SU-DHL-6 (cell line): ENCODE measurements around the gene NIF3L1.

Source experiments
- H2AFZ ChIP-seq: fragments of 200-600 bp; sonication (generic); 2 replicates; pipeline ENCODE4 v1.6.1; 2014; ENCODE audit warnings: low read depth, mild to moderate bottlenecking, moderate library complexity, mixed read lengths, antibody characterized with exemption, low read length; ENCODE audit not compliant: severe bottlenecking
- H3F3A ChIP-seq: fragments of 200-600 bp; shearing (Covaris generic); 2 replicates; pipeline ENCODE4 v1.6.0; 2016; ENCODE audit warnings: antibody characterized with exemption, mild to moderate bottlenecking; ENCODE audit not compliant: insufficient read depth
- H3K27ac ChIP-seq: fragments of 200-600 bp; sonication (generic); 2 replicates; pipeline ENCODE4 v1.5.1; 2016; ENCODE audit warnings: low read depth, mild to moderate bottlenecking, low read length, moderate library complexity, mixed read lengths
- H3K27me3 ChIP-seq: fragments of 200-600 bp; sonication (generic), shearing (Covaris generic); 2 replicates; pipeline ENCODE4 v1.6.0; 2014; ENCODE audit warnings: mild to moderate bottlenecking, low read length
- H3K36me3 ChIP-seq: fragments of 200-600 bp; sonication (generic); 2 replicates; pipeline ENCODE4 v1.6.1; 2014; ENCODE audit warnings: mild to moderate bottlenecking, low read length, mixed read lengths
- H3K4me2 ChIP-seq: fragments of 300-600, 200-600 bp; shearing (Covaris generic), sonication (generic); 2 replicates; pipeline ENCODE4 v1.6.0; 2014; ENCODE audit warnings: low read length, low read depth, mild to moderate bottlenecking; ENCODE audit not compliant: poor library complexity, severe bottlenecking
- H3K4me3 ChIP-seq: fragments of 200-600 bp; sonication (generic); 2 replicates; pipeline ENCODE4 v1.5.1; 2014; ENCODE audit warnings: antibody characterized with exemption, low read length, mild to moderate bottlenecking, mixed read lengths; ENCODE audit not compliant: insufficient read depth, poor library complexity, severe bottlenecking
- H3K79me2 ChIP-seq: fragments of 200-600 bp; sonication (generic); 2 replicates; pipeline ENCODE4 v1.6.1; 2014; ENCODE audit warnings: mild to moderate bottlenecking, low read length, moderate library complexity; ENCODE audit not compliant: insufficient read depth
- H3K9ac ChIP-seq: fragments of 200-600 bp; sonication (generic); 2 replicates; pipeline ENCODE4 v1.7.0; 2014; ENCODE audit warnings: mild to moderate bottlenecking, low read length
- H3K9me2 ChIP-seq: fragments of 200-600 bp; sonication (generic); replicated peaks from 2 replicates; pipeline ENCODE4 v1.6.1; 2014; ENCODE audit warnings: low read length; ENCODE audit not compliant: insufficient read depth
- H3K9me3 ChIP-seq: fragments of 200-600 bp; sonication (generic); 2 replicates; pipeline ENCODE4 v1.6.1; 2014; ENCODE audit warnings: low read length, mixed read lengths; ENCODE audit not compliant: insufficient read depth
- H4K20me1 ChIP-seq: fragments of 200-600 bp; sonication (generic); 2 replicates; pipeline ENCODE4 v1.6.1; 2014; ENCODE audit warnings: low read depth, mild to moderate bottlenecking, antibody characterized with exemption, low read length, moderate library complexity, mixed read lengths
- CTCF ChIP-seq: fragments of 200-600 bp; sonication (generic); IDR thresholded peaks from one replicate; pipeline ENCODE4 v1.5.1; 2017; ENCODE audit warnings: antibody characterized with exemption, mild to moderate bottlenecking, low read length, moderate library complexity; ENCODE audit not compliant: insufficient read depth, poor library complexity, severe bottlenecking
- EZH2phosphoT487 ChIP-seq: fragments of 200-600 bp; sonication (generic), shearing (Covaris generic); conservative IDR thresholded peaks from 2 replicates; pipeline ENCODE4 v1.6.1; 2018; ENCODE audit warnings: mild to moderate bottlenecking, antibody characterized with exemption, low read length, moderate library complexity, mixed read lengths

Gene NIF3L1

GRCh38 chr2:200852605-200853004 is 36.6 kb upstream of the NIF3L1 start:
- Histone ChIP-seq H2AFZ (no peak overlapping the region), H3K9ac (no peak overlapping the region), H3K9me3 (no peaks in the 10 kb centered on the region), H3F3A (peaks cover 74% of the 10 kb centered on the region), H3K27me3 (no peaks in the 10 kb centered on the region), H3K36me3 (peaks cover 44% of the 10 kb centered on the region), H3K4me3 (no peak overlapping the region), H4K20me1 (peaks cover 7% of the 10 kb centered on the region), H3K4me2 (no peak overlapping the region), H3K79me2 (peaks cover 14% of the 10 kb centered on the region), H3K27ac (no peak overlapping the region), H3K9me2 (no peaks in the 10 kb centered on the region)
- TF ChIP-seq CTCF: no peak
- no peak for TF ChIP-seq EZH2phosphoT487

GRCh38 chr2:200856806-200857205 is 32.4 kb upstream of the NIF3L1 start:
- TF ChIP-seq CTCF: no peak
- TF ChIP-seq EZH2phosphoT487: no peak
- H3K4me2 ChIP-seq: no peak overlapping the region
- H3K79me2 ChIP-seq: peaks cover 56% of the 10 kb centered on the region
- H4K20me1 ChIP-seq: peaks cover 36% of the 10 kb centered on the region
- H3K27me3 ChIP-seq: no peaks in the 10 kb centered on the region
- H3K9me2 ChIP-seq: no peaks in the 10 kb centered on the region
- H3K9ac ChIP-seq: no peak overlapping the region
- peaks cover 83% of the 10 kb centered on the region for H3K36me3 ChIP-seq
- H2AFZ ChIP-seq: no peak overlapping the region
- H3K4me3 ChIP-seq: no peak overlapping the region
- no peak overlapping the region for H3K27ac ChIP-seq
- H3K9me3 ChIP-seq: no peaks in the 10 kb centered on the region
- peaks cover 58% of the 10 kb centered on the region for H3F3A ChIP-seq

- no peaks in the 10 kb centered on the region for H3K27me3 ChIP-seq
- peaks cover 28% of the 10 kb centered on the region for H3F3A ChIP-seq
- peaks cover 36% of the 10 kb centered on the region for H4K20me1 ChIP-seq
- no peak overlapping the region for H3K27ac ChIP-seq
- H3K79me2 ChIP-seq: peaks cover 82% of the 10 kb centered on the region
- peaks cover 61% of the 10 kb centered on the region for H3K36me3 ChIP-seq
- peak overlapping the region; percentile 89 for H3K4me2 ChIP-seq
- H3K9me3 ChIP-seq: no peaks in the 10 kb centered on the region
- TF ChIP-seq CTCF (no peak), EZH2phosphoT487 (no peak)
- H3K9ac ChIP-seq: no peak overlapping the region
- no peak overlapping the region for H2AFZ ChIP-seq
- no peaks in the 10 kb centered on the region for H3K9me2 ChIP-seq
- H3K4me3 ChIP-seq: no peak overlapping the region
Observed at GRCh38 chr2:200860092-200860795, 28.9 kb upstream of the NIF3L1 start.
